HCT116 (cell line): ENCODE results near the gene CCDC91. TPM values are rescaled to one million over a fixed set of nuclear protein-coding genes. Genes with fewer than 3 reads are reported as not detected.

Experiments used
- ATAC-seq: fragments of 200-7000 bp; cut with Tn5 transposase; 2 replicates; pipeline ENCODE4 v1.9.1; 2020; ENCODE audit warnings: mild to moderate bottlenecking, moderate library complexity
- BruUV-seq: library from RNA; stranded (reverse); fragments of 400-500 nt; replicated peaks from 2 replicates; lab custom pipeline; 2021; lab: Mats Ljungman, UMichigan
- CTCF ChIA-PET: fragments of 300-600 bp; sonication (Branson Sonifier 250); formaldehyde crosslinking; loops from one replicate; lab custom pipeline; 2021; ENCODE audit warnings: antibody characterized with exemption; lab: Charles Lee
- POLR2A ChIA-PET: fragments of 300-600, 350-600 bp; sonication (Branson Sonifier 250); formaldehyde crosslinking; loops from one replicate; lab custom pipeline; 2021; ENCODE audit warnings: antibody characterized with exemption; lab: Charles Lee
- RAD21 ChIA-PET, 2 experiments: fragments of 300-600 bp; sonication (Branson Sonifier 250); formaldehyde crosslinking; loops; one replicate each; lab custom pipeline; 2023; ENCODE audit warnings: low total read pairs in 2 of 2; ENCODE audit not compliant: uncharacterized antibody in 2 of 2, unreplicated experiment in 2 of 2, low non-redundant PET in 1 of 2; lab: Charles Lee
- DNase-seq: peaks from one replicate; pipeline ENCODE4 v3.0.0-alpha.2; 2010; ENCODE audit warnings: low read depth, low spot score
- H2AFZ ChIP-seq: fragments of 200-600 bp; shearing (Covaris generic), sonication (generic); 2 replicates; pipeline ENCODE4 v1.6.1; 2017; ENCODE audit warnings: low read depth, mixed run types, mixed read lengths, antibody characterized with exemption, low read length; ENCODE audit not compliant: poor library complexity, severe bottlenecking
- H3K27ac ChIP-seq: 2 replicates; pipeline ENCODE4 v1.5.1; 2012; ENCODE audit warnings: low read depth, low read length
- H3K27me3 ChIP-seq: fragments of 200-600 bp; sonication (generic); 2 replicates; pipeline ENCODE4 v1.6.1; 2016; ENCODE audit warnings: mixed run types, low read length, mixed read lengths; ENCODE audit not compliant: insufficient read depth
- H3K36me3 ChIP-seq, 2 experiments: fragments of 200-500 bp in 1 of 2; fragments of 200-600 bp in 1 of 2; sonication (Bioruptor generic) in 1 of 2; sonication (generic) in 1 of 2; 2 replicates each; pipeline versions ENCODE4 v1.5.1 to v1.6.1; 2014 to 2016; ENCODE audit warnings: low read length in 2 of 2, inconsistent platforms in 1 of 2, mixed read lengths in 1 of 2, mixed run types in 1 of 2; ENCODE audit not compliant: insufficient read depth in 2 of 2, control insufficient read depth in 1 of 2
- H3K4me1 ChIP-seq, 2 experiments: fragments of 200-600 bp in 1 of 2; sonication (generic) in 1 of 2; 2 replicates each; pipeline versions ENCODE4 v1.5.1 to v1.6.1; 2012 to 2017; ENCODE audit warnings: low read length in 2 of 2, inconsistent platforms in 1 of 2, mild to moderate bottlenecking in 1 of 2, mixed read lengths in 1 of 2, mixed run types in 1 of 2, moderate library complexity in 1 of 2; ENCODE audit not compliant: insufficient read depth in 2 of 2, control insufficient read depth in 1 of 2
- H3K4me2 ChIP-seq: fragments of 200-600 bp; sonication (generic); 2 replicates; pipeline ENCODE4 v1.6.1; 2017; ENCODE audit warnings: mixed run types, low read length, mixed read lengths
- H3K4me3 ChIP-seq, 2 experiments: fragments of 200-600 bp in 1 of 2; sonication (generic) in 1 of 2; replicated peaks in 1 of 2; 2 replicates each; pipeline ENCODE4 v1.5.1; 2011 to 2016; ENCODE audit warnings: low read length in 2 of 2, control low read depth in 1 of 2, low read depth in 1 of 2, mild to moderate bottlenecking in 1 of 2, mixed read lengths in 1 of 2, mixed run types in 1 of 2
- H3K79me2 ChIP-seq: fragments of 200-600 bp; sonication (generic); 2 replicates; pipeline ENCODE4 v1.6.1; 2017; ENCODE audit warnings: mild to moderate bottlenecking, mixed run types, low read length, moderate library complexity, mixed read lengths; ENCODE audit not compliant: insufficient read depth
- H3K9ac ChIP-seq: fragments of 200-600 bp; sonication (generic); 2 replicates; pipeline ENCODE4 v1.6.1; 2016; ENCODE audit warnings: low read length, mixed read lengths
- H3K9me2 ChIP-seq: fragments of 200-600 bp; sonication (generic), shearing (Covaris generic); 2 replicates; pipeline ENCODE4 v1.6.1; 2017; ENCODE audit warnings: mixed run types, mild to moderate bottlenecking, moderate library complexity; ENCODE audit not compliant: insufficient read depth
- H3K9me3 ChIP-seq, 2 experiments: fragments of 200-500 bp in 1 of 2; fragments of 200-600 bp in 1 of 2; sonication (Bioruptor generic) in 1 of 2; sonication (generic) in 1 of 2; 2 replicates each; pipeline ENCODE4 v1.6.1; 2014 to 2017; ENCODE audit warnings: low read length in 2 of 2, mixed read lengths in 2 of 2, inconsistent platforms in 1 of 2, low read depth in 1 of 2, mild to moderate bottlenecking in 1 of 2, mixed run types in 1 of 2, moderate library complexity in 1 of 2; ENCODE audit not compliant: control insufficient read depth in 1 of 2, insufficient read depth in 1 of 2
- H4K20me1 ChIP-seq: fragments of 200-600 bp; sonication (generic), shearing (Covaris generic); 2 replicates; pipeline ENCODE4 v1.6.1; 2017; ENCODE audit warnings: mixed run types, mild to moderate bottlenecking, moderate library complexity; ENCODE audit not compliant: insufficient read depth
- CEBPB ChIP-seq: IDR thresholded peaks from 2 replicates; pipeline ENCODE4 v1.6.1; 2012; ENCODE audit warnings: low read depth
- CTCF ChIP-seq, 3 experiments: fragments of 200-600 bp in 1 of 3; sonication (generic) in 1 of 3; IDR thresholded peaks in 2 of 3; conservative IDR thresholded peaks in 1 of 3; 2 replicates each; pipeline ENCODE4 v1.5.1; 2012 to 2017; ENCODE audit warnings: low read depth in 2 of 3, low read length in 2 of 3, antibody characterized with exemption in 1 of 3, borderline replicate concordance in 1 of 3, control low read depth in 1 of 3, mild to moderate bottlenecking in 1 of 3, mixed read lengths in 1 of 3, mixed run types in 1 of 3, moderate library complexity in 1 of 3; ENCODE audit not compliant: insufficient read depth in 1 of 3
- EGR1 ChIP-seq: IDR thresholded peaks from 2 replicates; pipeline ENCODE4 v1.6.1; 2012; ENCODE audit warnings: low read depth
- ELF1 ChIP-seq: IDR thresholded peaks from 2 replicates; pipeline ENCODE4 v1.6.1; 2012; ENCODE audit warnings: low read depth, borderline replicate concordance
- EZH2phosphoT487 ChIP-seq: fragments of 200-600 bp; IDR thresholded peaks from 2 replicates; pipeline ENCODE4 v1.6.1; 2018; ENCODE audit warnings: antibody characterized with exemption, borderline replicate concordance
- JUND ChIP-seq: IDR thresholded peaks from 2 replicates; pipeline ENCODE4 v1.6.1; 2012
- POLR2A ChIP-seq: IDR thresholded peaks from 2 replicates; pipeline ENCODE4 v1.7.0; 2011; ENCODE audit warnings: borderline replicate concordance; ENCODE audit not compliant: insufficient read depth, insufficient read length; ENCODE audit errors: extremely low read depth
- POLR2AphosphoS5 ChIP-seq: IDR thresholded peaks from 2 replicates; pipeline ENCODE4 v1.6.1; 2011; ENCODE audit warnings: mild to moderate bottlenecking, low read depth, low read length, moderate library complexity
- REST ChIP-seq: IDR thresholded peaks from 2 replicates; pipeline ENCODE4 v1.6.1; 2012; ENCODE audit warnings: low read depth
- SIN3A ChIP-seq: IDR thresholded peaks from 2 replicates; pipeline ENCODE4 v1.6.1; 2012; ENCODE audit warnings: low read depth
- TCF7L2 ChIP-seq: IDR thresholded peaks from 2 replicates; pipeline ENCODE4 v1.7.0; 2011; ENCODE audit warnings: borderline replicate concordance, inconsistent platforms; ENCODE audit not compliant: insufficient read depth, insufficient read length; ENCODE audit errors: extremely low read depth
- YY1 ChIP-seq: IDR thresholded peaks from 2 replicates; pipeline ENCODE4 v1.6.1; 2011; ENCODE audit warnings: low read length, low read depth, moderate library complexity, mild to moderate bottlenecking; ENCODE audit not compliant: insufficient replicate concordance; ENCODE audit errors: extremely low read depth
- ZFX ChIP-seq: fragments of 450-650 bp; IDR thresholded peaks from 2 replicates; pipeline ENCODE4 v1.6.1; 2017
- ZNF274 ChIP-seq: fragments of 200-500 bp; sonication (Bioruptor generic); IDR thresholded peaks from 2 replicates; pipeline ENCODE4 v1.6.1; 2014; ENCODE audit warnings: mild to moderate bottlenecking, low read depth, low read length, inconsistent platforms
- intact Hi-C: fragments of 100-400 bp; cut with micrococcal nuclease; formaldehyde crosslinking; loops from 2 replicates; pipeline ENCODE4 v1.10.0; 2022
- total RNA-seq: library from RNA; stranded (reverse); gene quantifications from one replicate; pipeline ENCODE4 v1.2.1, GENCODE V29; 2021; ENCODE audit not compliant: unreplicated experiment

Gene CCDC91
- total RNA-seq, 1 experiment from 2014 or later: 18.1 TPM

GRCh38 chr12:28479683-28480082, 289.4 kb downstream of the CCDC91 start:
- DNase-seq (no peak), ATAC-seq (no peak)
- H4K20me1 ChIP-seq: no peaks in the 10 kb centered on the region
- H3K36me3 ChIP-seq: no peaks in the 10 kb centered on the region
- no peak overlapping the region for H3K27ac ChIP-seq
- H3K4me3 ChIP-seq: no peak overlapping the region
- no peak overlapping the region for H3K4me2 ChIP-seq
- ChIA-PET POLR2A (no interaction called here), CTCF (no interaction called here), RAD21 (no interaction called here)
- H3K27me3 ChIP-seq: no peaks in the 10 kb centered on the region
- no TSS peak for BruUV-seq
- H3K79me2 ChIP-seq: no peaks in the 10 kb centered on the region
- no peaks in the 10 kb centered on the region for H3K4me1 ChIP-seq
- no peak overlapping the region for H3K9ac ChIP-seq
- H3K9me3 ChIP-seq: no peaks in the 10 kb centered on the region
- H2AFZ ChIP-seq: no peak overlapping the region
- H3K9me2 ChIP-seq: no peaks in the 10 kb centered on the region
- intact Hi-C loops: no loop called here
- no peak for TF ChIP-seq CEBPB
- no peak for TF ChIP-seq ZNF274
- no peak for TF ChIP-seq CTCF (IDR thresholded peaks at IDR 0.05 in 2 of 3, conservative IDR thresholded peaks at IDR 0.05 in 1 of 3; ENCODE audit: borderline replicate concordance in 1 of 3, insufficient read depth in 1 of 3, low read depth in 2 of 3, low read length in 2 of 3)
- TF ChIP-seq POLR2A: no peak
- no peak for TF ChIP-seq ZFX
- no peak for TF ChIP-seq YY1
- TF ChIP-seq SIN3A: no peak
- no peak for TF ChIP-seq ELF1
- TF ChIP-seq EZH2phosphoT487: no peak
- no peak for TF ChIP-seq EGR1
- TF ChIP-seq REST: no peak
- TF ChIP-seq POLR2AphosphoS5: no peak
- no peak for TF ChIP-seq JUND
- no peak for TF ChIP-seq TCF7L2
